GM12872 (cell line): Measurements from ENCODE around the gene ACTR1A.

Source experiments
- TF ChIP-seq, protein P1 (sequence below): IDR thresholded peaks from 3 replicates; pipeline ENCODE4 v1.5.1; 2011; ENCODE audit warnings: low read depth, mild to moderate bottlenecking, low read length, moderate library complexity; ENCODE audit not compliant: insufficient read depth

The ACTR1A gene

DNA sequence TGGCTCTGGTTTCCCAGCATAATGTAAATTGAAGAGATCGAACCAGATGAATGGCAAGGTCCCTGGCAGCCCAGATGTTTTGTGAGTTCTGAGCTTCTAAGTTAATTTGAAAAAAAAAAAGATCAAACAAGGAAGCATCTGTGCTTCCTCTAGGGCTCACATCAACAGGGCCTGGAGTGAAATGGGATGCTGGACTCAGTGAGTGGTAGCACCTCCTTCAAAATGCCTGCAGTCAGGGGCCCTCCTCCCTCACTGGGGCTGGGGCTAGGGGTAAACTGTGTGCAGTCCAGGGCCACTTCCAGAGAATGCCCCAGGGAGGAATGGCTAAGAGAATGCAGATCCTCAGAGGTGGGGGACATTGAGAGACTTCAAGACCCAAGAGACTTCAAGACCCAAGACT lies 64.1 kb downstream of the ACTR1A start:
- TF ChIP-seq, protein P1, sequence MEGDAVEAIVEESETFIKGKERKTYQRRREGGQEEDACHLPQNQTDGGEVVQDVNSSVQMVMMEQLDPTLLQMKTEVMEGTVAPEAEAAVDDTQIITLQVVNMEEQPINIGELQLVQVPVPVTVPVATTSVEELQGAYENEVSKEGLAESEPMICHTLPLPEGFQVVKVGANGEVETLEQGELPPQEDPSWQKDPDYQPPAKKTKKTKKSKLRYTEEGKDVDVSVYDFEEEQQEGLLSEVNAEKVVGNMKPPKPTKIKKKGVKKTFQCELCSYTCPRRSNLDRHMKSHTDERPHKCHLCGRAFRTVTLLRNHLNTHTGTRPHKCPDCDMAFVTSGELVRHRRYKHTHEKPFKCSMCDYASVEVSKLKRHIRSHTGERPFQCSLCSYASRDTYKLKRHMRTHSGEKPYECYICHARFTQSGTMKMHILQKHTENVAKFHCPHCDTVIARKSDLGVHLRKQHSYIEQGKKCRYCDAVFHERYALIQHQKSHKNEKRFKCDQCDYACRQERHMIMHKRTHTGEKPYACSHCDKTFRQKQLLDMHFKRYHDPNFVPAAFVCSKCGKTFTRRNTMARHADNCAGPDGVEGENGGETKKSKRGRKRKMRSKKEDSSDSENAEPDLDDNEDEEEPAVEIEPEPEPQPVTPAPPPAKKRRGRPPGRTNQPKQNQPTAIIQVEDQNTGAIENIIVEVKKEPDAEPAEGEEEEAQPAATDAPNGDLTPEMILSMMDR: no peak

DNA sequence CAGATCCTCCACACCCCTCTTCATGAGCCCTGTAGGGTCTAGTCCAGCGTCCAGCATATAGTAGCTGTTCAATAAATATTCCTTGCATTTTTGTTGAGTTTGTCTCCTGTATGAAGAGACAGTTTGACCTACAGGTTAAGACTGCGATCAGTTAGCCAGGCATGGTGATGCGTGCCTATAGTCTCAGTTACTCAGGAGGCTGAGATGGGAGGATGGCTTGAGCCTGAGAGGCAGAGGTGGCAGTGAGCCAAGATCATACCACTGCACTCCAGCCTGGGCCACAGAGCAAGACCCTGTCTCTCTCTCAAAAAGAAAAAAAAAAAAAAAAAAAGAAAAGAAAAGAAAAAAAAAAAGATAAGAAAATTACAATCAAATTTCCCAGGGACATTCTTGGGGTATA lies 65.0 kb downstream of the ACTR1A start:
- TF ChIP-seq, protein P1: no peak

DNA sequence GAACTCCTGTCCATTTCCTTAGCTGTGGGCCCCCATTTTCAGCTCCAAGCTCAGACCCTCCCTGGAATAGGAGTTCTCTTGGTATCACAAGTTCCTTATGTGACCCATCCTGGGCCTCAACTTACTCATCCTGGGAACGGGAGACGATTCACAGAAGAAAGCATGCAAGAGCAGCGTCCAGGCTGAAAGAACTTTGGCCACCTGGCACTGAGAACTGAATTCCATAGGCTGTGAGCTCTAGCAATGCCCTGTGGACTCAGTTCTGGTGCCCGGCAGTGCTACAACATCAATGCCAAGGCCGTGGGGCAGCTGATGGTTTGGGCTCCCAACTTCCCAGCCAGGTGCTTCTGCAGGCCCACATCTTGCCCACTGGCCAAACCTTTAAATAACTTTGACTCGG lies 66.2 kb downstream of the ACTR1A start:
- TF ChIP-seq, protein P1: no peak

DNA sequence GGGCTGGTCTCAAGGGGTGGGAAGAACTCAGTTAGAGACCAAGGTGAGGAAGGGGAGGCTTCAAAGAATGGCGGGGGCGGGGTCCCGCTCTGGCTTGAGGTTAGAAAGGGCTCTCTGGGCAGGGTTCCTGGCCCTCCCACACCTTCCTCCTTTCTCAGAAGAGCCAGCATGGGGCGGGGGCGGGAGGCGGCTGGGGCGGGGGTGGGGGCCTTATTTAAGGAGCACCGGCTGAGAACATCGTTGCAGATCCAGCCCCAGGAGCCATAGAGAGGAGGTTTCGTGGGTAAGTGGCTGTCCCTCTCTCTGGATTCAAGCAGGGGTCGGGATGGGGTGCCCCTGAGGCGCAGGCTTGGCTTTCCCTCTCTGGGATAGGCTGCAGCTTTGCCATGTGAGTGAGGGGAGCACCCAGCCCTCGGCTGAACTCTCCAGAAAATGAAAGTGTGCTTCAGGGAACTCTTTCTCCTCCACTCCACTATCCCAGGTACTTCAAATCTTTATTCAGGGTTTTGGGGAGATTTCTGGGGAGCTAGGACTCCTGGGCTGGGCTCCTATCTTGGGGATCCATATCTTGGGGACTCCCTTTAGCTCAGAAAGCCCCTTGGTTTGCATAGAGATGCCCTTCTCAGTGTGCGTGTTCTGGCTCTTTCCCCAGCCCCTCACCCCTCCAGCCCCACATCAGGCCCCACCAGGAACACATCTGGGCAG lies 66.8 kb downstream of the ACTR1A start:
- TF ChIP-seq, protein P1: no peak

DNA sequence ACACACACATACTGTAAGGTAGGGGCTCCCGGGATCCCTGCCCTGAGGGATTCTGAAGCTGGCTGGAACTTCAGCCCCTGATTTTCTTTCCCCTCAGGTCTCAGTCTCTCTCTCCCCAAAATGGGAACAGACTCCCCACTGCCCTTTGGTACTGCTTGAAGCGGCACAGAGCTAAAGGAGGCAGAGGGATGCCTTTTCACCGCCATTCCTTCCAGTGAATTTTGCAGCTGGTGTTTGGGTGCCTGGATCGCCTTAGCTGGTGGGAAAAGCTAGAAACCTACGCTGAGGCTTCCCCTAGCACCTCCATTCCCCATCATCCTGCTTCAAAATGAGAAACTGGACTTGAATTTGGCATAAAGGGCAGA lies 67.4 kb downstream of the ACTR1A start:
- TF ChIP-seq, protein P1: no peak

DNA sequence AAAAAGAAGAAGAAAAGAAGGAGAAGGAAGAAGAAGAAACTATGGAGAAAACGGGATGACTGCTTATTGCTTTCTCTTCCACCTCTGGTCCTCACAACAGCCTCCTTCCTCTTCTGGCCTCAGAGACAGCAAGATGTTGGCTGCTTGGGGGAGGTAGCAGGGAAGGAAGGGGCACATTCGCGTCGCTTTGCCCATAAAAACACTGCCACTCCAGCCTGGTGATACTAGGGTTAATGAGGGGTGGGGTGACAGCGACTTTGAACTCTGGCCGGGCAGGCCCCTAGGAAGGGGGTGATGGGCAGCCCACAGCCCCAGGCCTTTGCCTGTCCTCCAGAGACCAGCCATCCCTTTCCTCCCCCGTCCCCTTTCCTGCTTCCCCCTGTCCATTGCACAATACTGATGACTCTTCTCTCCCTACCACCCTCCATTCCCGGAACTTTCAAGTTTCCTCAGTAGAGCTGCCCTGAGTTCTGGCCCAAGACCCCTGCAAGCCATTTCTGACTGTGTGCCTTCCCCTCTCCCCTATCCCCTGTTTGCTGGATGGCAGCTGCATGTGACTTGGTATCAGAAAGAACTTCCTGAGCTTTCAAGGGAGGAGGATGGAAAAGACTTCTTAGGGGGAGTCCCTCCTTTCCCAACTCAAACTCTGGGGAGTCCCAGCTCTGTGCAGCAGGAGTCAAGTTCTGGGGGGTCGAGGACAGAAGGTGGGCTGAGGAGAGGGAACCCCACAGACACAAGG lies 67.9 kb downstream of the ACTR1A start:
- TF ChIP-seq, protein P1: no peak

DNA sequence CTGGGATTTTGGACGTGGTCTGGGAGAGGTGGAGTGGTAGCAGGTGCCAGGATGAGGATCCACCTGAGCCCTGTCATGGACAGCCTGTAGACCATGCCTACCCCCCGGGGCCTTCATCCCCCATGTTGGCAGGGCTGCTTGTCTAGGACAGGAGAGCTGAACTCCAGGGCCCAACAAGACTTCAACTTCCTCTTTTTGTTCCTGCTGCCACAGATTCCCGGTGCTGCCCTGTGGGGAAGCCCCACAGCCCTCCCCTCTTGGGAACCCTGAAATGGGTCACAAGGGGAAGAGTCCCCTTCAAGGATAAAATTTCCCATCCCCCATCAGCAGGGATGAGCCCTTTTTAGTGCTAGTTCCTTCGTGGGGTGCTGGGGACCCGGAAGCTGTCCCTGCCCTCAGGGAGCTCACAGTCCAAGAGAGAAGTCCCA lies 68.9 kb downstream of the ACTR1A start:
- TF ChIP-seq, protein P1: no peak
